OCI-LY3 (cell line): ENCODE data around the gene VPS13D.

Experiments used
- H2AFZ ChIP-seq: fragments of 200-600, 300-600 bp; shearing (Covaris generic); 2 replicates; pipeline ENCODE4 v1.6.0; 2014; ENCODE audit warnings: antibody characterized with exemption, low read depth, low read length
- H3K27ac ChIP-seq: fragments of 200-600, 300-600 bp; sonication (generic); 2 replicates; pipeline ENCODE4 v1.5.1; 2014; ENCODE audit warnings: mild to moderate bottlenecking, low read length, moderate library complexity, mixed read lengths
- H3K27me3 ChIP-seq: fragments of 200-600, 300-600 bp; sonication (generic); 2 replicates; pipeline ENCODE4 v1.6.1; 2014; ENCODE audit warnings: low read depth, low read length, mixed read lengths
- H3K36me3 ChIP-seq: fragments of 200-600, 300-600 bp; sonication (generic); replicated peaks from 2 replicates; pipeline ENCODE3; 2014; ENCODE audit warnings: low read depth, low read length, mixed read lengths
- H3K4me1 ChIP-seq: fragments of 300-600, 200-600 bp; sonication (generic); 2 replicates; pipeline ENCODE4 v1.6.1; 2014; ENCODE audit warnings: low read length, mixed read lengths
- H3K4me2 ChIP-seq: fragments of 200-600, 300-600 bp; sonication (generic); 2 replicates; pipeline ENCODE4 v1.6.1; 2014; ENCODE audit warnings: low read length, mixed read lengths
- H3K4me3 ChIP-seq: fragments of 300-600, 200-600 bp; sonication (generic); 2 replicates; pipeline ENCODE4 v1.5.1; 2014; ENCODE audit warnings: antibody characterized with exemption, mild to moderate bottlenecking, low read length, moderate library complexity
- H3K79me2 ChIP-seq: fragments of 300-600, 200-600 bp; shearing (Covaris generic); 2 replicates; pipeline ENCODE4 v1.6.1; 2014; ENCODE audit warnings: mild to moderate bottlenecking, low read length, mixed read lengths
- H3K9ac ChIP-seq: fragments of 300-600, 200-600 bp; shearing (Covaris generic); 2 replicates; pipeline ENCODE4 v1.6.0; 2014; ENCODE audit warnings: mild to moderate bottlenecking, low read length, moderate library complexity
- H3K9me3 ChIP-seq: fragments of 200-600, 300-600 bp; shearing (Covaris generic); 2 replicates; pipeline ENCODE4 v1.6.1; 2014; ENCODE audit warnings: low read length, mixed read lengths; ENCODE audit not compliant: insufficient read depth
- H4K20me1 ChIP-seq: fragments of 200-600, 300-600 bp; sonication (generic); 2 replicates; pipeline ENCODE4 v1.6.1; 2016; ENCODE audit warnings: low read length, mixed read lengths; ENCODE audit not compliant: insufficient read depth
- CTCF ChIP-seq: fragments of 200-600, 300-600 bp; sonication (generic); IDR thresholded peaks from 2 replicates; pipeline ENCODE4 v1.5.1; 2014; ENCODE audit warnings: antibody characterized with exemption, low read length, low read depth
- EZH2phosphoT487 ChIP-seq: fragments of 200-600 bp; shearing (Covaris generic); IDR thresholded peaks from 2 replicates; pipeline ENCODE4 v1.6.1; 2018; ENCODE audit warnings: antibody characterized with exemption, mixed run types, low read depth

VPS13D gene

GRCh38 chr1:12485231-12486058 lies 255.6 kb downstream of the VPS13D start:
- Histone ChIP-seq H3K36me3 (no peaks in the 10 kb centered on the region), H3K27ac (no peak overlapping the region), H4K20me1 (no peaks in the 10 kb centered on the region), H3K4me2 (no peak overlapping the region), H2AFZ (no peak overlapping the region), H3K9ac (no peak overlapping the region), H3K79me2 (no peaks in the 10 kb centered on the region), H3K4me3 (no peak overlapping the region), H3K27me3 (no peaks in the 10 kb centered on the region), H3K4me1 (peaks cover 7% of the 10 kb centered on the region), H3K9me3 (no peaks in the 10 kb centered on the region)
- TF ChIP-seq EZH2phosphoT487 = no peak
- TF ChIP-seq CTCF = no peak

GRCh38 chr1:12486059-12486341 lies 256.2 kb downstream of the VPS13D start:
- TF ChIP-seq EZH2phosphoT487 (no peak), CTCF (no peak)
- no peaks in the 10 kb centered on the region for H3K79me2 ChIP-seq
- peaks cover 3% of the 10 kb centered on the region; the same call in 1 of the 2 replicates for H3K4me1 ChIP-seq
- no peak overlapping the region for H2AFZ ChIP-seq
- no peaks in the 10 kb centered on the region for H4K20me1 ChIP-seq
- no peaks in the 10 kb centered on the region for H3K9me3 ChIP-seq
- H3K4me2 ChIP-seq = no peak overlapping the region
- no peak overlapping the region for H3K9ac ChIP-seq
- H3K36me3 ChIP-seq = no peaks in the 10 kb centered on the region
- no peak overlapping the region for H3K4me3 ChIP-seq
- no peaks in the 10 kb centered on the region for H3K27me3 ChIP-seq
- no peak overlapping the region for H3K27ac ChIP-seq

- Histone ChIP-seq H3K36me3 (no peaks in the 10 kb centered on the region), H3K4me2 (no peak overlapping the region), H3K4me3 (no peak overlapping the region), H3K4me1 (no peaks in the 10 kb centered on the region), H3K27me3 (no peaks in the 10 kb centered on the region), H2AFZ (no peak overlapping the region), H3K9ac (no peak overlapping the region), H3K79me2 (no peaks in the 10 kb centered on the region), H4K20me1 (no peaks in the 10 kb centered on the region), H3K9me3 (no peaks in the 10 kb centered on the region), H3K27ac (no peak overlapping the region)
- TF ChIP-seq CTCF (no peak), EZH2phosphoT487 (no peak)
Measured at GRCh38 chr1:12486401-12487005, 256.7 kb downstream of the VPS13D start.

GRCh38 chr1:12487520-12487919 lies 257.7 kb downstream of the VPS13D start:
- no peaks in the 10 kb centered on the region for H3K9me3 ChIP-seq
- no peak overlapping the region for H3K4me2 ChIP-seq
- no peaks in the 10 kb centered on the region for H3K4me1 ChIP-seq
- H3K27me3 ChIP-seq = no peaks in the 10 kb centered on the region
- no peak overlapping the region for H3K27ac ChIP-seq
- H3K4me3 ChIP-seq = no peak overlapping the region
- no peak overlapping the region for H2AFZ ChIP-seq
- H3K9ac ChIP-seq = no peak overlapping the region
- H3K79me2 ChIP-seq = no peaks in the 10 kb centered on the region
- no peaks in the 10 kb centered on the region for H3K36me3 ChIP-seq
- TF ChIP-seq EZH2phosphoT487 = no peak
- no peak for TF ChIP-seq CTCF
- no peaks in the 10 kb centered on the region for H4K20me1 ChIP-seq
